Activated T-helper 1 cell treated with anti-CD3 and anti-CD28 coated beads, Interleukin-12 subunit alpha, Interleukin-12 subunit beta, Interleukin-2, Interleukin-4 antibody, amounts not matched to agents 30 ng/mL and 10 ng/mL and 1 ng/mL, durations not matched to agents 14 hours and 24 hours and 36 hours (primary cell): Measurements from ENCODE around the gene BCL11B. TPM values are rescaled to one million over a fixed set of nuclear protein-coding genes. Genes with fewer than 3 reads are reported as not detected.

ENCODE experiments used
- DNase-seq: peaks from one replicate; pipeline ENCODE4 v3.0.0; 2021; ENCODE audit warnings: low spot score
- H3K27ac Mint-ChIP-seq: one replicate; pipeline ENCODE4 v1.8.0; 2021; ENCODE audit warnings: mild to moderate bottlenecking, mixed read lengths
- H3K27me3 Mint-ChIP-seq: one replicate; pipeline ENCODE4 v1.8.0; 2022; ENCODE audit warnings: mild to moderate bottlenecking, moderate library complexity, mixed read lengths; ENCODE audit not compliant: insufficient read depth
- H3K36me3 Mint-ChIP-seq: one replicate; pipeline ENCODE4 v1.8.0; 2021; ENCODE audit warnings: low read depth, mixed read lengths
- H3K4me1 Mint-ChIP-seq: one replicate; pipeline ENCODE4 v1.8.0; 2021; ENCODE audit warnings: low read depth, mixed read lengths
- H3K4me3 Mint-ChIP-seq: one replicate; pipeline ENCODE4 v1.8.0; 2021; ENCODE audit warnings: mild to moderate bottlenecking, moderate library complexity, mixed read lengths
- H3K9me3 Mint-ChIP-seq: one replicate; pipeline ENCODE4 v1.8.0; 2021; ENCODE audit warnings: mixed read lengths
- intact Hi-C: fragments of 100-400 bp; cut with micrococcal nuclease; formaldehyde crosslinking; loops from one replicate; pipeline ENCODE4 v1.15.1; 2024
- total RNA-seq: library from RNA; stranded (reverse); gene quantifications from 2 replicates; pipeline ENCODE4 v1.2.3, GENCODE V29; 2022

Gene BCL11B
- total RNA-seq, 1 donor from 2014 or later = 45.4 TPM

DNA sequence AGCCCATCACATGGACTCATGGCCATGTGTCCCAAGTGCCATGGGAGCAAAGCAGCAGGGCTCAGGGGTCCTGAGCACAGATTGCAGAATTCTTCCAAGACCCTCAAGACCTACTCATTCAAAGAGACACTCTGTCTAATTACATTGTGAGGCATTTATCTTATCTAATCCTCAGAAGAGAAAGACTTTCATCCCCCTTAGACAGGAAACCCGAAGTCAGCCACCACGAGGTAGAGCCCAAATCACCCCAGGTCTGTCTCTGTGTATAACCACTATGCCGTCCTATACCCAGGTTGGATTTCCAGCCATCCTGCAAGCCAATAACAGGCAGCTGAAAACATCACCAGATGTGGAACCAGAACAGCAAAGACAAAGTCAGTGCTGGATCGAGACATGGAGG lies 8.9 kb upstream of the BCL11B start:
- Mint-ChIP-seq H3K4me1 (peaks cover 25% of the 10 kb centered on the region), H3K9me3 (no peaks in the 10 kb centered on the region), H3K27ac (peak overlapping the region; percentile 56), H3K4me3 (no peak overlapping the region), H3K36me3 (no peaks in the 10 kb centered on the region), H3K27me3 (peaks cover 21% of the 10 kb centered on the region)
- no peak for DNase-seq
- intact Hi-C loops = no loop called here

DNA sequence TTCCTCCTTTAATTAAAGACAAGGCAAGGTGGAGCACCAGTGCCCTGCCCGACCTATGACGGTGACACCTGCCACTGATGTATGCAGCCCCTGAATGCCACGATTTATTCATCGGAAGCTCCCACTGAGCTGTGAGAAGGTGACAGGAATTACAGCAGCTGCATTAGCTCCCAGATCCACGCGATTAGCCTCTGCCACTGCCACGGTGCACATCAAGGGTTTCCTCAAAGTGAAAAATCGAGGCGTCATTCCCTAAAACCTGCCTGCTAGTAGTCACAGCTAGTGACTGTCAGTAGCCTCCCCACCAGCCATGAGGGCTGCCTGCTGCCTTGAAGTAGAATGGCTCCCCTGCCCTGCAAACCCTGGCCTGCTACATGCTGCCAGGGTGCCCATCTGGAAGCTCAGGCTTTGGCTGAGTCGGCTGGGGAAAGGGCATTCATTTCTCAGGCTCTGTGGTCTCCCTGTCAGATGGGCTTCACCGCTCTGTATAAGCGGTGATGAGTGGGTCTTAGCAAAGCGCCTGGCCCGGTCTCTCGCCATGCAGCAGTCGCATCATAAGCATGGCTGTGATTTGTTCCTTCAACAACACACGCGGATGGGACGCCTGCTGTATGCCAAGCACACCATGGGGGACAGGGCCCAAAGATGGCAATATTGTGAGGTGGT lies 8.2 kb upstream of the BCL11B start:
- no peaks in the 10 kb centered on the region for H3K9me3 Mint-ChIP-seq
- no peak overlapping the region for H3K4me3 Mint-ChIP-seq
- intact Hi-C loops = no loop called here
- DNase-seq = no peak
- H3K4me1 Mint-ChIP-seq = peaks cover 25% of the 10 kb centered on the region
- peaks cover 21% of the 10 kb centered on the region for H3K27me3 Mint-ChIP-seq
- no peak overlapping the region for H3K27ac Mint-ChIP-seq
- H3K36me3 Mint-ChIP-seq = no peaks in the 10 kb centered on the region

DNA sequence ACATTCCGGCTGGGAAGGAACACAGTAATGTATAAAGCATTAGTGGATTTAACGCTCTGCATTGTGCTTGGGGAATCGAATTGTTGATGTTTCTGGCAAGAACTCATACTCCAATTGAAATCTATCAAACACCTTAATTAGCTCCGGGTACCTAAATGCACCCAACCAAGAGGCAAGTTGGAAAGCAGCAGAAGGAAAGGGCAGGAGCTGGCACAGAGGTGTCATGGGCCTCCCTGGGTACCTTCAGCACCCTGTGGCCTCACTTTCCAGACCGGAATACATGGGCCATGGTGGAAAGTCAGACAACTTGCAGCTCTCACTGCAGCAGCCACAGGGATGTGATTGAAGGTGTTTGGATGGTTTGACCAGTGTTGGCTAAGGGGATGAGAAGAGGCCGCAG lies 6.8 kb upstream of the BCL11B start:
- Mint-ChIP-seq H3K4me3 (no peak overlapping the region), H3K27ac (no peak overlapping the region), H3K4me1 (peaks cover 31% of the 10 kb centered on the region), H3K27me3 (peaks cover 22% of the 10 kb centered on the region), H3K36me3 (no peaks in the 10 kb centered on the region), H3K9me3 (no peaks in the 10 kb centered on the region)
- DNase-seq = no peak
- intact Hi-C loops = no loop called here

DNA sequence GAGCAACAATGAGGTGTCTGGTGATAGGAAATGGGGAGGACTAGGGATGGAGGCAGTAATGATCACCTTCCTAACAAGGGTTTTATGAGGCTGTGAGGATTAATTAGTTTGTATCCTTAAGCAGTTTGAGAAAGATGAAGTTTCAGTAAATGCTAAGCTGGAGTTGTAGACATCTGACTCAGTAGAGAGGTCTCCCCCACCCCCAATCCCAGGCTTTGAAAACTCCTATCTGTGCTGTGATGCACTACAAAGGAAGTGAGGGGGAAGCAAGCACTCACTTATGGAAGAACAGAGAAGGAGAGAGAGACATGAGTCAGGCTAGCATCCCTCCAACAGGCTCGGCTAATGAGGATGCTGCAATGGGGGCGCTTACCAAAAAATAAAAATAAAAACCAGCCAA lies 5.5 kb upstream of the BCL11B start:
- peaks cover 22% of the 10 kb centered on the region for H3K27me3 Mint-ChIP-seq
- H3K4me3 Mint-ChIP-seq = no peak overlapping the region
- H3K36me3 Mint-ChIP-seq = no peaks in the 10 kb centered on the region
- intact Hi-C loops = no loop called here
- H3K27ac Mint-ChIP-seq = no peak overlapping the region
- DNase-seq = no peak
- peaks cover 36% of the 10 kb centered on the region for H3K4me1 Mint-ChIP-seq
- no peaks in the 10 kb centered on the region for H3K9me3 Mint-ChIP-seq

DNA sequence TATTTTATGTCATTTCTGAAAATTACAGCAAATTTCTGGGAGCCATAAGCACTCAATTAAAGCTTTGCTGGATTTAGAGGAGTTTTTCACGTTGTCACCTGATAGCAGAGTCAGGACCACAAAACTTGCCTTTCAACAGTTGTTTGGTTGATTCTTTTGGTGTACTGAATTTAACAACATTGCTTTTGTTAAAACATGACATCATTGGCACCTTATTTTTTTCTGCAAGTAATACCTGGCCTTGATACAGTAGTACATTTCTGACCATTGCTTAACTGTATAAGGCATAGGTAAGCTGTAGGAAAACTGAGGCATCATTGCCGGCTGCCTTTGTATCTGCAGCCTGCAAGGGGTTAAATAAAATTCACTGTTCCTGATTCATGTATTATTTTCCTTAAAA lies 4.5 kb upstream of the BCL11B start:
- intact Hi-C loops = no loop called here
- Mint-ChIP-seq H3K27me3 (peaks cover 20% of the 10 kb centered on the region), H3K4me3 (no peak overlapping the region), H3K27ac (no peak overlapping the region), H3K36me3 (no peaks in the 10 kb centered on the region), H3K9me3 (no peaks in the 10 kb centered on the region), H3K4me1 (peaks cover 39% of the 10 kb centered on the region)
- no peak for DNase-seq

DNA sequence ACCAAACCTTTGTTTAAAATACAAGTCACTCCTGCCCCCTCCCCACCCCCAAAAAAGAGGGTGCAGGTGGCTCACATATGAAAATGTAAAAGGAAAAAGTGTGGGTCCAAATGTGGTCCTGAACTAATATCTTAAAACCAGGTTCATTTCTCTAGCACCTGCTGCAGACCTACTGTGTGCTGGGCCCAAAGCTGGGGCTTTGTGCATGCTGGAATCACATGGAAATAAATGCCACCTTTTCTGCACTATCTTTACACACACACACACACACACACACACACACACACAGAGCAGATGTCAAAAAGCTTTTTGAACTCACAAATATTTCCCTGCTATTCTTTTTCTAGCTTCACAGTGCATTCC lies 3.2 kb upstream of the BCL11B start:
- Mint-ChIP-seq H3K27ac (no peak overlapping the region), H3K9me3 (no peaks in the 10 kb centered on the region), H3K4me3 (peak overlapping the region; percentile 83), H3K27me3 (peaks cover 13% of the 10 kb centered on the region), H3K4me1 (peaks cover 27% of the 10 kb centered on the region), H3K36me3 (peaks cover under 1% of the 10 kb centered on the region)
- intact Hi-C loops = no loop called here
- DNase-seq = no peak

DNA sequence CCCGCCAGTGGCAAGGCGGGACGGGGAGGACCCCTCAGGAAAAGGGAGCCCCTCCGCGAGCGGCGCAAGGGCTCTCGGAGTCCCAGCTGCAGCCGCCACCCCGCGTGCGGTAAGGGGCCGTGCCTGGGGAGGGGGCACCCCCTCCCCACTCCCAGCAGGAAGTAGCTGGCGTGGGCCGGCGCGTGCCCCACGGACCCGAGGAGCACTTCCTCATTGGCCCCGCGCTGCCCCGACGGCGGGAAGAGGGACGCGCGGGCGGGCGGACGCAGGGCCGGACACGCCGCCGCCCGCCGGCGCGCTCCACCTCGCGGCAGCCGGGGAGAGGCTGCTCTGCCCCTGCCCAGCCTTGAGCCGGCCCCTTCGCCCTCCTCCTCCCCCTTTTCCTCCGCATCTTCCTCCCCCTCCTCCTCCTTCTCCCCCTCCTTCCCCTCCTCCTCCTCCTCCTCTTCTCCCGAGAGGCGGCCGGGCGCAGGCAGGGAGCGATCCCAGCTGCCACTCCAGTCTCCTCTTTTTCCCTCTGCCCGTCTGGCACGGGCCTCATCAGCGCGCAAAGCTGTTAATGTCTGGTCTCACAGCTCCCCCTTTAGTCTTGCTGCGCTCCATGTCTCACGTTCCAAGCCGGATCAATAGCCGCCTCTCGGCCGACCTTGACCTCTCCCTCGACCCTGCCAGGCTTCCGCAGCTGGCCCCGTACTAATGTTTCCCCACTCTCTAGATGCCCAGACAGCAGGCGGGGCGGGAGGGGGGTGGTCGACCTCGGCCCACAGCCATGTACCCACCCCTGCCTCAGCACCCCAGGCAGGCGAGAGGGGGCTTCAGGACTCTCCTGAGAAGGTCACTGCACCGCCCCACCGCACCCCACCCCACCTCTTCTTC lies 2.6 kb upstream of the BCL11B start:
- H3K4me3 Mint-ChIP-seq = peak overlapping the region; percentile 83
- peaks cover 13% of the 10 kb centered on the region for H3K27me3 Mint-ChIP-seq
- H3K4me1 Mint-ChIP-seq = peaks cover 27% of the 10 kb centered on the region
- H3K36me3 Mint-ChIP-seq = peaks cover 3% of the 10 kb centered on the region
- peak overlapping the region; percentile 94 for H3K27ac Mint-ChIP-seq
- no peaks in the 10 kb centered on the region for H3K9me3 Mint-ChIP-seq
- intact Hi-C loops = loop anchor here (5.0 kb wide), 4 partner anchors 328 to 1652 kb away; partner anchors contain the start of gene CCDC85C
- DNase-seq = no peak

DNA sequence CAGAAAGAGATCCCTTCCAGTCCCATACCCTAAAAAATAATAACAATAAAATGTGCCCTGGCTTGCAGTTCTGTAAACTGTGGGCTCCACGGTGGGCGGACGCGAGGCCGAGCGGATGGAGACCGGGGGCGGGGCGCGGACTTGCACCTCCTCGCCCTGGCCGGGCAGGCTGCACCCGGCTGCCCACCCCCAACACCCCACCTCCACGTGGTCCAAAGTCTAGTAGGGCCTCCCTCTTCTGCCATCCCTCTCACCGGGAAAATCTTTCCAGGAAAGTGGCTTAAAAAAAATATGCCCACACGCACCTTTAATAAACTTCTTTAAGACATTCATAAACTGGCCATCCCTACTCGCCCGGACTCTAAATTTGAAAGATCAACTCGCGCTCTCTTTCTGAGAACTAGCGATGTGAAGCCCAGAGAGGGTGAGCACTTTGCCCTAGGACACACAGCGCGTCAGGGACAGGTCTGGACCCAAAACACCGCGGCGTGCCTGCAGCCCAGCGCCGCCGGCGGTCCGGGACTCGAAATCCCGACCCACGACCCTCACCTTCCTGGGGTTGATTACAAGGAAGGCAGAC lies 1.9 kb upstream of the BCL11B start:
- intact Hi-C loops = loop anchor here (2.0 to 5.0 kb wide), 9 partner anchors 207 to 1967 kb away; partner anchors contain the start of genes CCDC85C, CCNK and SETD3
- no peak for DNase-seq

DNA sequence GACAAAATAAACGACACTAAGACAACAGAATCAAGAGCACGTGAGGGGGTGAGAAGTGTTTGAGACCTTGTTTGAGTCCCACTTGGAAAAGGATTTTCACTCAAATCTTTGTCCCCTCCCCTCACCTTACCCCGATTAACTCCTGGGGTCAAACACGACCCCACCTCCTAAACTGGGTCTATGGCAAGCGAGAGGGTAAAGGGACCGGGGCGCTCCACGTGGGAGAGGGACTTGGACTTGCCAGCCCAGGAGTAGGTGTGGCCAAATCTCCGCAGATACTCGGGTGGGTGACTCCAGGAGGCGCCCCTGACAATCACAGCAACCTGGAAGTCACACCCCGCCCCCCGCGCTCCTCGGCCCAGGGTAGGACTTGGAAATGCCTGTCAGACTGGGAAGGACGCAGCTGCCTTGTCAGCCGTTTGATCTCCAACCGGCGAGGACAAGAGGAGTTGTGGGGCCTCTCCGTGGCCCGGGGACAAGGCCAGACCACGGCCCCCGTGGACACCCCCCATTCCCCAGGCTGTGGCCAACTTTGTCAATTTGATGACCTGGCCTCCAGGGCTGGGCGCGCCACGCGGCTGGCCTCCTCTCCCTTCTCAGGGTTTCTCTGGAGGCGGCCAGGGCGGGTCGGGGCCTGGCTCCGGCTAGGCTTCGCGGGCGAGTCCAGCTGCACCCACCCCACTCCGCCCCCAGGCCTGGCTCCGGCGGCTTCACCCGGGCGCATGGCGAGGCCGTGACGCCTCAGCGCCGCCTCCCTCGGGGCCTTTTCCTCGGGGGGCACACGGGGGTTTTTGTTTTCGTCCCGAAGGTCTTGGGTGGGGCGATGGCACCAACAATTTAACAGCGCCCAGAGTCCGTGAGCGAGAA lies 1.1 kb upstream of the BCL11B start:
- Mint-ChIP-seq H3K9me3 (no peaks in the 10 kb centered on the region), H3K27ac (peak overlapping the region; percentile 90), H3K36me3 (peaks cover 5% of the 10 kb centered on the region), H3K4me3 (peak overlapping the region; percentile 93), H3K4me1 (peaks cover 35% of the 10 kb centered on the region), H3K27me3 (peaks cover 8% of the 10 kb centered on the region)
- intact Hi-C loops = loop anchor here (1.0 to 5.0 kb wide), 12 partner anchors 11 to 1966 kb away; partner anchors contain the start of genes CCDC85C, CCNK and SETD3
- DNase-seq = no peak

More for the DNA sequence above, 1.9 kb upstream of the BCL11B start:
- H3K4me1 Mint-ChIP-seq = peaks cover 28% of the 10 kb centered on the region
- peak overlapping the region; percentile 85 for H3K27ac Mint-ChIP-seq
- H3K9me3 Mint-ChIP-seq = no peaks in the 10 kb centered on the region
- H3K27me3 Mint-ChIP-seq = peaks cover 11% of the 10 kb centered on the region
- peak overlapping the region; percentile 81 for H3K4me3 Mint-ChIP-seq
- H3K36me3 Mint-ChIP-seq = peaks cover 5% of the 10 kb centered on the region

DNA sequence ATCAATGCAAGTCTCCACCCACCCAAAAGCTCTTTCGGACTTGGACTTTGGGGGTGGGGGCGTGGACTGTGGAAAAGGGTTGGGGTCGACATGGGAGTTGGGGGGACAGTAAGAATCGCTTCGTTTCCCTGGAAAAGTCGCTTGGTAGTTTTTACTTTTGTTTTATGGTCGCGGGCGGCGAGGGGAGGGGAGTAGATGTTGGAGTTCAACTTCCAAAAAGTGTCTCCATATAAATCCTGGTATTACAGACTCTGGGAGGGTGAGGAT lies 568 bp upstream of the BCL11B start:
- Mint-ChIP-seq H3K4me3 (peak overlapping the region; percentile 93), H3K27ac (peak overlapping the region; percentile 90), H3K27me3 (peaks cover 8% of the 10 kb centered on the region), H3K9me3 (no peaks in the 10 kb centered on the region), H3K4me1 (peaks cover 38% of the 10 kb centered on the region), H3K36me3 (peaks cover 9% of the 10 kb centered on the region)
- DNase-seq = no peak
- intact Hi-C loops = loop anchor here (1.0 to 5.0 kb wide), 12 partner anchors 10 to 1966 kb away; partner anchors contain the start of genes CCDC85C, CCNK and SETD3

DNA sequence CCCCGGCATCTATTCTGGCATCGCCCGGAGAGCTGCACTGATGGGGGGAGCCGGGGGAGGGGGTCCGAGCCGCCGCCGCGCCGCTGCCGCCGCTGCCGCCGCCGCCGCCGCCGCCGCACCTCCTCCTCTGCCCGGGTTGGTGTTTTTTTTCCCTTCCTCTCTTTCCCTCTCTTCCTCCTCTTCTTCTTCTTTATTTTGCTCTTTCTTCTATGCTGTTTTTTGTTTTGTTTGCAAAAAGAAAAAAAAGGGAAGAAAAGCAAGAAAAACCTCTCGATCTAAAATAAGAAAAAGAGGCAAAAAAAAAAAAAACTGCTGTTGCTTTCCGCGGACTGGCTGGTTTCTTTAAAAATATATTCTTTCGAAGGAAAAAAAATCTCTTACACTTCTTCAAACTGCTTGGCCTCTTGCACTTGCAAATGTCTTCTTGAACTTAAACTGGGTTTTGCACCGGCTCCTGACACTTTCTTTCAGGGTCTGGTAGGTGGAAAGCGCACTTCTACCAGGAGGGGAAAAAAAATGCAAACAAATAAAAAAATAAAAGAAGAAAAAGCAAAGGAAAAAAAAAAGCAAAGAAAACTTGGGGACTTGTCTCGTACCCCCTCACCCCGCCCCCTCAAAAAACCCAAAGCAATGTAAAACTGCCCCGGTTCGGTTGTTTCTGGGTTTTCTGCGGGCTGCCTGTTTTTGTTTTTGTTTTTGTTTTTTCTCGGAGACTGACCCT lies 616 bp downstream of the BCL11B start:
- no peak for DNase-seq
- Mint-ChIP-seq H3K27ac (peak overlapping the region; percentile 93), H3K36me3 (peaks cover 14% of the 10 kb centered on the region), H3K4me3 (peak overlapping the region; percentile 93), H3K4me1 (peaks cover 41% of the 10 kb centered on the region), H3K27me3 (peaks cover 4% of the 10 kb centered on the region), H3K9me3 (no peaks in the 10 kb centered on the region)
- intact Hi-C loops = loop anchor here (5.0 kb wide), 4 partner anchors 331 to 1649 kb away; partner anchors contain the start of gene CCDC85C
